ENCODE results near the gene ARHGAP26. TPM values are rescaled to one million over a fixed set of nuclear protein-coding genes. Genes with fewer than 3 reads are reported as not detected.

ARHGAP26 gene
- total RNA-seq, 1 donor from 2014 or later: 14.1 TPM

DNA sequence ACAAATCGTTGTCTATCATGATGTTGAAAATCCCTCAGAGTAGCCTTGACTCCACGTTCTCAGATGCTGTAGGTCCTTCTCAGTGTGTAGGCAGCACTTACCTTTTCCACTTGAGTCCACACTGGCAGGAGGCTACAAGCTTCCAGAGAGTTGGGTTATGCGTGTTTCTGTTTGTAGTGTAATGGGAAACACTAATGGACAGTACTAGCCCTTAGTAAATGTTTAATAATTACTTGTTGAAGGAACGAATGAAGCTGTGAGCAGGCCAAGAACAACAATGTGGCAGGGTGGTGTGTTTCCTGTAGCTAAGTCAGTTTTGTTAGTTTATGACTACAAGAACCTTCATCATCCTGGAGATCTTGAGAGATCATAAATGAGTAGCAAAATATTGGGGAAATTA is 83.5 kb downstream of the ARHGAP26 start:
- H3K36me3 Mint-ChIP-seq (ENCODE audit: unreplicated experiment): no peaks in the 10 kb centered on the region
- no peaks in the 10 kb centered on the region for H3K27me3 Mint-ChIP-seq (ENCODE audit: unreplicated experiment)
- no peak overlapping the region for H3K4me3 Mint-ChIP-seq (ENCODE audit: unreplicated experiment)
- H3K9me3 Mint-ChIP-seq (ENCODE audit: unreplicated experiment): no peaks in the 10 kb centered on the region
- no peak overlapping the region for H3K27ac Mint-ChIP-seq (ENCODE audit: unreplicated experiment)
- no peak for TF ChIP-seq CTCF (IDR thresholded peaks at IDR 0.05)
- H3K4me1 Mint-ChIP-seq (ENCODE audit: unreplicated experiment): peaks cover 9% of the 10 kb centered on the region
- no peak for DNase-seq (ENCODE audit: extremely low spot score, unreplicated experiment)

- no peak overlapping the region for H3K27ac Mint-ChIP-seq (ENCODE audit: unreplicated experiment)
- no peak for DNase-seq (ENCODE audit: extremely low spot score, unreplicated experiment)
- no peaks in the 10 kb centered on the region for H3K27me3 Mint-ChIP-seq (ENCODE audit: unreplicated experiment)
- no peaks in the 10 kb centered on the region for H3K9me3 Mint-ChIP-seq (ENCODE audit: unreplicated experiment)
- H3K4me1 Mint-ChIP-seq (ENCODE audit: unreplicated experiment): peaks cover 9% of the 10 kb centered on the region
- H3K4me3 Mint-ChIP-seq (ENCODE audit: unreplicated experiment): no peak overlapping the region
- H3K36me3 Mint-ChIP-seq (ENCODE audit: unreplicated experiment): no peaks in the 10 kb centered on the region
- TF ChIP-seq CTCF (IDR thresholded peaks at IDR 0.05): no peak
Measured at GRCh38 chr5:142856269-142856782, 86.1 kb downstream of the ARHGAP26 start.

DNA sequence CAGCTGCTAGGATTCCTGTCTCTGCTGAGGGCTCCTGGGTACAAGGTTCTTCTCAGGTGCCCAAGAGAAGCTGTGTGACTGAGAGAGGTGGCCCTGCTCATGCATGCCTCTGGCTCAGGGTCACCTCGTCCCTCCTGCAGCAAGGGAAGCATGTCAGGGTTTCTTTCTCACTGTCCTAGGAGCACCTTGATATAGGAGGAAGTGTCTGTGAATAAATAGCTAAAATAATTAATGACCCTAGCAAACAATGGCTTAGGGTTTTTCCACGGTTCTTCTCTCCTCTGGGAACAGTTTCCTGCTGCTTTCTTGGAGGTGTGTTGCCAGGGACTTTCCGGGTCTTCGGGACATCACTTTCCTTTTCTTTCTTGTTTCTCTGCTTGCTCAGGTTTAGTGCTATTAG is 87.2 kb downstream of the ARHGAP26 start:
- DNase-seq (ENCODE audit: extremely low spot score, unreplicated experiment): no peak
- no peaks in the 10 kb centered on the region for H3K9me3 Mint-ChIP-seq (ENCODE audit: unreplicated experiment)
- H3K4me1 Mint-ChIP-seq (ENCODE audit: unreplicated experiment): peaks cover 9% of the 10 kb centered on the region
- TF ChIP-seq CTCF (IDR thresholded peaks at IDR 0.05): no peak
- H3K36me3 Mint-ChIP-seq (ENCODE audit: unreplicated experiment): no peaks in the 10 kb centered on the region
- H3K27me3 Mint-ChIP-seq (ENCODE audit: unreplicated experiment): no peaks in the 10 kb centered on the region
- no peak overlapping the region for H3K27ac Mint-ChIP-seq (ENCODE audit: unreplicated experiment)
- H3K4me3 Mint-ChIP-seq (ENCODE audit: unreplicated experiment): no peak overlapping the region

DNA sequence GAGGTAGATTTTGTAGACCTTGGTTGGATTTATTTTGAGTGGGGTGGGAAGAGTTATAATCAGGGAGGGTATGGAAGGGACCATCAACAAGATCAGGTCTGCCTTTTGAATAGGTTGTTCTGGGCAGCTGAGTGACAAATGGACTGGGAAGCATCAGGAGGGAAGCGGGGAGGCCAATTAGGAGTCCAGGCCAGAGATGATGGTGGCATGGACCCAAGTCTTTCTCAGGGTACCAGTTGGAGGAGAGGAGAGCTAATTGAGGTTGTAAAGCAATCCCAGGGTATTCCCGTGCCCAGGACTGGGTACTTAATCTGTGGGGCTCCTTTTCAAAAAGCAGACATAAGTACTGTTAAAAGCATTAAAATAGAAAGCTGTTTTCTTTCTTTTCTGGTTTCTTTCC is 88.9 kb downstream of the ARHGAP26 start:
- H3K4me1 Mint-ChIP-seq (ENCODE audit: unreplicated experiment): peaks cover 4% of the 10 kb centered on the region
- H3K36me3 Mint-ChIP-seq (ENCODE audit: unreplicated experiment): no peaks in the 10 kb centered on the region
- DNase-seq (ENCODE audit: extremely low spot score, unreplicated experiment): no peak
- H3K4me3 Mint-ChIP-seq (ENCODE audit: unreplicated experiment): no peak overlapping the region
- no peaks in the 10 kb centered on the region for H3K9me3 Mint-ChIP-seq (ENCODE audit: unreplicated experiment)
- no peak for TF ChIP-seq CTCF (IDR thresholded peaks at IDR 0.05)
- no peak overlapping the region for H3K27ac Mint-ChIP-seq (ENCODE audit: unreplicated experiment)
- no peaks in the 10 kb centered on the region for H3K27me3 Mint-ChIP-seq (ENCODE audit: unreplicated experiment)

DNA sequence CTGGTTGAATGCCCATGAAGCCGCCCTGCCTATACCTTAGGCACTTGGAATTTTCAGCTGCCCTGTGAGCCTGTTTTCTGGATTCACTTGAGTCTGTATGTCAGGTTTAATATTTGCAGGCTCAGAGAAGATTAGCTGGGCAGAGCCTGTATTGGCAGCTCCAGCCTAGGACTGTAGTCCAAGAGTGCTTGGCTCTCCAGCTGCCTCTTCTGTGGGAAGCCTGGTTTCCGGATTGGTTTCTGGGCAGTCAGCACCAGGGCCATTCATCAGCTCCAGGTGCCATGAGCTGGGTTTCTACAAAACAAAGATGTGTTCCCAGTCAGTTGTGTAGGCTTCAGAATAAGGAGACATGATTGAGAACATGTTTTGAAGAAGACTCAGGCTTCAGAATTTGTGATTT is 90.1 kb downstream of the ARHGAP26 start:
- no peak overlapping the region for H3K4me3 Mint-ChIP-seq (ENCODE audit: unreplicated experiment)
- TF ChIP-seq CTCF (IDR thresholded peaks at IDR 0.05): no peak
- no peaks in the 10 kb centered on the region for H3K27me3 Mint-ChIP-seq (ENCODE audit: unreplicated experiment)
- peaks cover 6% of the 10 kb centered on the region for H3K4me1 Mint-ChIP-seq (ENCODE audit: unreplicated experiment)
- H3K27ac Mint-ChIP-seq (ENCODE audit: unreplicated experiment): no peak overlapping the region
- no peaks in the 10 kb centered on the region for H3K9me3 Mint-ChIP-seq (ENCODE audit: unreplicated experiment)
- DNase-seq (ENCODE audit: extremely low spot score, unreplicated experiment): no peak
- no peaks in the 10 kb centered on the region for H3K36me3 Mint-ChIP-seq (ENCODE audit: unreplicated experiment)

Data from osteocyte (in vitro differentiated cells).